Stimulated activated CD4-positive, alpha-beta T cell treated with anti-CD3 and anti-CD28 coated beads, Interleukin-2, amount 100 ng/mL, for 24 hours (primary cell): Measurements from ENCODE around the gene PPRC1.

Source experiments
- DNase-seq, 2 donors: peaks; one replicate each; pipeline ENCODE4 v3.0.0-alpha.2; 2020

Gene PPRC1

GRCh38 chr10:102132563-102133372 is at the start of gene PPRC1:
PPRC1 (plus strand) TSS chr10:102133040; CDS start chr10:102133069, 29 bp downstream.
- DNase-seq, result peak; percentile 97

GRCh38 chr10:102083541-102083940 is 49.3 kb upstream of the PPRC1 start:
- no peak for DNase-seq

GRCh38 chr10:102085336-102085735 is 47.5 kb upstream of the PPRC1 start:
- no peak for DNase-seq

- DNase-seq, result no peak
Observed at GRCh38 chr10:102086196-102086595, 46.6 kb upstream of the PPRC1 start.

- no peak for DNase-seq
Observed at GRCh38 chr10:102090772-102091171, 42.1 kb upstream of the PPRC1 start.

DNA sequence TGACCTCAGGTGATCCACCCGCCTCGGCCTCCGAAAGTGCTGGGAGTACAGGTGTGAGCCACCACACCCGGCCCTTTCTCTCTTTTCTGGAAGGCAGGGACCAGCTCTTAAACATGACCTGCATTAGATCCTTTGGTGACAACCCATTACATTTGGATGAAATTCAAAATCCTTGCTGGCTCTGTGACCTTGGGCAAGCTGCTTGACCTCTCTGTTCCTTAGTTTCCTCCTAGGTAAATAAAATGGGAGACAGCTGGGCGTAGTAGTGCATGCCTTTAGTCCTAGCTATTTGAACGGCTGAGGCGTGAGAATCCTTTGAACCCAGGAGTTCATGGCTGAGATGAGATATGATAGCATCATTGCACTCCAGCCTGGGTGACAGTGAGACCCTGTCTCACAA is 36.4 kb upstream of the PPRC1 start:
- no peak for DNase-seq

DNA sequence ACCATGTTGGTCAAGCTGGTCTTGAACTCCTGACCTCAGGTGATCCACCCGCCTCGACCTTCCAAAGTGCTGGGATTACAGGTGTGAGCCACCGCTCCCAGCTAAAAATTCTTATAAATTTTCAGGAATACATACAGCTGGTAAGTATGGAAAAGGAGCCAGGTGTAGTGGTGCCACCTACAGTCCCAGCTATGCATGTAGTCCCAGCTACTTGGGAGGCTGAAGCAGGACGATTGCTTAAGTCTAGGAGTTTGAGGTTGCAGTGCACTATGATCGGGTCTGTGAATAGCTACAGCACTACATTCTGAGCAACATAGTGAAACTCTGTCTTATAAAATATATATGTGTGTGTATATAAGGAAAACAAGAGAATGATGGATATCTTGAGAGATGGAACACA is 31.7 kb upstream of the PPRC1 start:
- DNase-seq, result no peak

GRCh38 chr10:102102421-102102820 is 30.4 kb upstream of the PPRC1 start:
- DNase-seq, result no peak

GRCh38 chr10:102106998-102107397 is 25.8 kb upstream of the PPRC1 start:
- DNase-seq, result no peak

- DNase-seq, result no peak
Observed at GRCh38 chr10:102109166-102110116, 23.4 kb upstream of the PPRC1 start.

- DNase-seq, result no peak
Observed at GRCh38 chr10:102111276-102111675, 21.6 kb upstream of the PPRC1 start.

GRCh38 chr10:102112210-102112817 is 20.5 kb upstream of the PPRC1 start:
- DNase-seq, result no peak

DNA sequence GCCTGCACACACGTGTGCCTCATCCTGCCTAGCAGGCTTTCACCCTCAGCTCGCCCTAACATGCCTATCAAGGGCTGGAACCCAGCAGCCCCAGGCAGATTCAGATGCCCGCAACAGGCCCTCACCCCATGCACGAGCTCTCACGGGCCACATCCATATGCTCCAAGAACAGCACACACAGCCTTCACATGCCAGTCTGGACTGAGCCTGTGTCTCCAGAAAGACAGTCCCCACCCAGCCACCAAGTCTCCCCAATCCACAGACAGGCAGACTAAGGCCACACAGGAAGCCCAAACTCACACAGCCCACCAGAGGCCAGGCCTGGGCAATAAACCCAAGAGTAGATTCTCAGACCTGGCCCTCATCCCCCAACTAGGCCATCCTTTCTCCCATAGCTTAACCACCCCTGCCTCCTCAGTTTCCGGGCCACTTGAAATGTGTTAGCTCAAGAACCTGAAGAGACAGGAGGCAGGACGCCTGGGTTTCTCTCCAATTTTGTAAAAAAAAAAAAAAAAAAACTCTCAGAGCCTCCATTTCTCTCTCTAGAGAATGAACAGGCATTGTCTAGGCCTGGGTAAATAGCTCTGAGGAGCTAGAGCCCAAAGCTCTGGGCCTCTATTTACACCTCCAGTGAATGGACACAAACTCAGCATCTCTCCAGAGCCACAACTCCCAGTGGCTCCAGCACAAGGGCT is 19.4 kb upstream of the PPRC1 start:
- peak in 1 of 2 donors; percentile 15 for DNase-seq

GRCh38 chr10:102113956-102114857 is 18.6 kb upstream of the PPRC1 start:
- peak; percentile 24 to 27 for DNase-seq

- peak; percentile 90 to 91 for DNase-seq
Observed at GRCh38 chr10:102114861-102115618, 17.8 kb upstream of the PPRC1 start.

GRCh38 chr10:102115775-102116174 is 17.1 kb upstream of the PPRC1 start:
- DNase-seq, result no peak

GRCh38 chr10:102116656-102117055 is 16.2 kb upstream of the PPRC1 start:
- no peak for DNase-seq

DNA sequence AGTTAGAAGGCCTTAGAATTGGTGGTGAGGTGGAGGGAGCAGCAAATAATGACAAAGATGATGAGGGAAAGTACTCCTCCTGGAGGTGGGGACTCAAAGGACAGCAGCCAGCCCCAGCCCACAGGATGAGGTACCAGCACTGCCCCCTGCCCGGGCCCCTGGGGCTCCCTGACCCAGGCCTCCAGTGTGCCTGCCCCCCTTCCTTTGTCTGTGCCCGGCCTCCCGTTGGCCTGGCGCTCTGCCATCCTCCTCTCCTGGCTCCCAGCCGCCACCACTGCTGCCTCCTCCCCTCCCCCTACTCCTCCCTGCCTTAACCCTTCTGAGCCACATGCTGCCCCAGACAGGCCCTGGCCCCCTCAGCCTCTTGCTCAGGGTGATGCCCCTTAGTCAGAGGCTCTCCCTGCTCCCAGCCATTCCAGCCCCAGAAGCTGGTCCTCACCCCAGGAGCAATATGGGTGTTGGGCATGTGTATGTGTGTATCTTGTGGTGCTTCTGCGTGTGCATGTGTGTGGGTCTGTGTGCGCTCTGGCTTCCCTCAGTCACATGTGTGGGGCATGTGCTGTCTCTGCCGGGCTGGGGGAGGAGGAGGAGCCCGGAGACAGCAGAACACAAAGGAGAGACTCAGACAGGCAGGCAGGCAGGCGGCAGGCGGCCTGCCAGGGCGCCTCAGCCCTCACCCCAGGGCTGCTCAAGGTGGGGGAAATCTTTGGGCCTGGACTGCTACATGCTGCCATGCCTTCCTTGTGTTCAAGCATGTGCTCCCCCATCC is 15.3 kb upstream of the PPRC1 start:
- peak; percentile 67 to 68 for DNase-seq

DNA sequence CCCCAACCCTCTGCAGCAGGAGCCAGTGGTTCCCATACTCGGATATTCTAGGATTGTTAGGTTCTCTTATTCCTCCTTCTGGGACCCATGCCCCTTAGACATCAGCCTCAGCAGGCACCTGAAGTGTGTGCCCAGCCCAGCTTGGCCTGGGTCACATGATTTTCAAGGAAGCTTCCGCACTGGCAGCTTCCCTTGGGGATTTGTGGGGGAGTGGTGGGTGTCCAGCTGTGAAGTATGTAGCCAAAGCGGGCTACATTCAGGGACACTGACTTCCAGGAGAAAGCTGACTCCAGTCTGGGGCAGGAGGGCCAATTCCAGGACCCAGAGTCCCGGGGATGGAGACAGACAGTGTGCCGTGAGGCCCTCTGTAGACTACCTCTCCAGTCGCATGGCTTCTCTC is 14.0 kb upstream of the PPRC1 start:
- peak; percentile 28 to 31 for DNase-seq
